H1 (cell line): Measurements from ENCODE around the gene CARD14.

Experiments used
- CTCF ChIP-seq, 3 experiments: IDR thresholded peaks; 1 replicate in 2 of 3; 2 replicates in 1 of 3; pipeline versions ENCODE4 v1.5.1 to v1.6.1; 2011; ENCODE audit warnings: low read length in 3 of 3, mild to moderate bottlenecking in 3 of 3, inconsistent platforms in 2 of 3, low read depth in 1 of 3, moderate library complexity in 1 of 3; ENCODE audit not compliant: insufficient read depth in 1 of 3; ENCODE audit errors: control extremely low read depth in 1 of 3
- EP300 ChIP-seq, 2 experiments: IDR thresholded peaks; 1 replicate in 1 of 2; 2 replicates in 1 of 2; pipeline ENCODE4 v1.6.1; 2011 to 2012; ENCODE audit warnings: low read depth in 2 of 2, low read length in 2 of 2, mild to moderate bottlenecking in 2 of 2, borderline replicate concordance in 1 of 2, inconsistent platforms in 1 of 2, moderate library complexity in 1 of 2
- EZH2 ChIP-seq: fragments of 200-600 bp; sonication (generic); IDR thresholded peaks from 2 replicates; pipeline ENCODE4 v1.7.1; 2012; ENCODE audit warnings: low read depth, mild to moderate bottlenecking, moderate library complexity, low read length, inconsistent platforms; ENCODE audit not compliant: severe bottlenecking
- POLR2A ChIP-seq, 2 experiments: IDR thresholded peaks; 1 replicate in 1 of 2; 2 replicates in 1 of 2; pipeline ENCODE4 v1.6.1; 2011; ENCODE audit warnings: low read depth in 2 of 2, low read length in 2 of 2, mild to moderate bottlenecking in 2 of 2; ENCODE audit errors: control extremely low read depth in 1 of 2
- RAD21 ChIP-seq, 2 experiments: IDR thresholded peaks in 1 of 2; conservative IDR thresholded peaks in 1 of 2; 2 replicates each; pipeline ENCODE4 v1.6.1; 2011; ENCODE audit warnings: low read depth in 2 of 2, low read length in 2 of 2, improper control_type of control experiment in 1 of 2, inconsistent platforms in 1 of 2, mild to moderate bottlenecking in 1 of 2, moderate library complexity in 1 of 2
- SIN3A ChIP-seq, 2 experiments: IDR thresholded peaks in 1 of 2; conservative IDR thresholded peaks in 1 of 2; 2 replicates each; pipeline ENCODE4 v1.6.1; 2011 to 2012; ENCODE audit warnings: low read length in 2 of 2, improper control_type of control experiment in 1 of 2, low read depth in 1 of 2, mild to moderate bottlenecking in 1 of 2
- TF ChIP-seq, protein P1 (sequence below): IDR thresholded peaks from 2 replicates; pipeline ENCODE4 v1.6.1; 2011; ENCODE audit warnings: low read length, improper control_type of control experiment

- TF ChIP-seq EZH2 (no peak), SIN3A (conservative IDR thresholded peaks at IDR 0.05 in 1 of 2, IDR thresholded peaks at IDR 0.05 in 1 of 2; ENCODE audit: low read depth in 1 of 2, low read length in 2 of 2) (no peak), CTCF (IDR thresholded peaks at IDR 0.05; ENCODE audit: control extremely low read depth in 1 of 3, insufficient read depth in 1 of 3, low read depth in 1 of 3, low read length in 3 of 3) (no peak), EP300 (IDR thresholded peaks at IDR 0.05; ENCODE audit: borderline replicate concordance in 1 of 2, low read depth in 2 of 2, low read length in 2 of 2) (no peak), POLR2A (IDR thresholded peaks at IDR 0.05; ENCODE audit: control extremely low read depth in 1 of 2, low read depth in 2 of 2, low read length in 2 of 2) (no peak), RAD21 (IDR thresholded peaks at IDR 0.05 in 1 of 2, conservative IDR thresholded peaks at IDR 0.05 in 1 of 2; ENCODE audit: low read depth in 2 of 2, low read length in 2 of 2) (no peak)
- TF ChIP-seq, protein P1, sequence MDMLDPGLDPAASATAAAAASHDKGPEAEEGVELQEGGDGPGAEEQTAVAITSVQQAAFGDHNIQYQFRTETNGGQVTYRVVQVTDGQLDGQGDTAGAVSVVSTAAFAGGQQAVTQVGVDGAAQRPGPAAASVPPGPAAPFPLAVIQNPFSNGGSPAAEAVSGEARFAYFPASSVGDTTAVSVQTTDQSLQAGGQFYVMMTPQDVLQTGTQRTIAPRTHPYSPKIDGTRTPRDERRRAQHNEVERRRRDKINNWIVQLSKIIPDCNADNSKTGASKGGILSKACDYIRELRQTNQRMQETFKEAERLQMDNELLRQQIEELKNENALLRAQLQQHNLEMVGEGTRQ, result no peak
Observed at GRCh38 chr17:80189611-80190010, 19.8 kb downstream of the CARD14 start.
